Keratinocyte (primary cell): Measurements from ENCODE around the gene MGMT.

Experiments used
- EZH2 ChIP-seq: IDR thresholded peaks from one replicate; pipeline ENCODE4 v1.6.1; 2012; ENCODE audit warnings: inconsistent platforms, mild to moderate bottlenecking, low read length, moderate library complexity
- TF ChIP-seq, protein P1 (sequence below), 3 experiments: IDR thresholded peaks in 1 of 3; conservative IDR thresholded peaks in 1 of 3; optimal IDR thresholded peaks in 1 of 3; 2 replicates in 2 of 3; 3 replicates in 1 of 3; pipeline versions ENCODE3 to v1.5.1; 2011; ENCODE audit warnings: low read length in 3 of 3, mild to moderate bottlenecking in 3 of 3, moderate library complexity in 2 of 3, control low read depth in 1 of 3, inconsistent platforms in 1 of 3; ENCODE audit not compliant: insufficient read depth in 2 of 3; ENCODE audit errors: extremely low read depth in 1 of 3

DNA sequence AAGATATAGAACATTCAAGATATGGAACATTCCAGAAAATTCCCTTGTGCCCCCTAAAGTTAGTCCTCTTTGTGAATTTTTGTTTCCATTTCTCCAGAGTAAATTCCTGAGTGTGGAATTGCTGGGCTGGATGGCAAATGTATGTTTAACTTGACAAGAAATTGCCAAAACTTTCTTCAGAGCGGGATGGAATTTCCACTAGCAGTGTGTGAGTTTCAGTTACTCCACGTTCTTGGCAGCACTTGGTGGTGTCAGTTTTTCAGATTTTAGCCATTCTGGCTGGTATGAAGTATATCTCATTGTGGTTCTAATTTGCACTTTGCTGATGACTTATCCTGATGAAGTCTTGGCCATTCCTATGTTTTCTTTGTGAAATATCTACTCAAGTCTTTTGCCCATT lies 71.2 kb downstream of the MGMT start:
- TF ChIP-seq, protein P1, sequence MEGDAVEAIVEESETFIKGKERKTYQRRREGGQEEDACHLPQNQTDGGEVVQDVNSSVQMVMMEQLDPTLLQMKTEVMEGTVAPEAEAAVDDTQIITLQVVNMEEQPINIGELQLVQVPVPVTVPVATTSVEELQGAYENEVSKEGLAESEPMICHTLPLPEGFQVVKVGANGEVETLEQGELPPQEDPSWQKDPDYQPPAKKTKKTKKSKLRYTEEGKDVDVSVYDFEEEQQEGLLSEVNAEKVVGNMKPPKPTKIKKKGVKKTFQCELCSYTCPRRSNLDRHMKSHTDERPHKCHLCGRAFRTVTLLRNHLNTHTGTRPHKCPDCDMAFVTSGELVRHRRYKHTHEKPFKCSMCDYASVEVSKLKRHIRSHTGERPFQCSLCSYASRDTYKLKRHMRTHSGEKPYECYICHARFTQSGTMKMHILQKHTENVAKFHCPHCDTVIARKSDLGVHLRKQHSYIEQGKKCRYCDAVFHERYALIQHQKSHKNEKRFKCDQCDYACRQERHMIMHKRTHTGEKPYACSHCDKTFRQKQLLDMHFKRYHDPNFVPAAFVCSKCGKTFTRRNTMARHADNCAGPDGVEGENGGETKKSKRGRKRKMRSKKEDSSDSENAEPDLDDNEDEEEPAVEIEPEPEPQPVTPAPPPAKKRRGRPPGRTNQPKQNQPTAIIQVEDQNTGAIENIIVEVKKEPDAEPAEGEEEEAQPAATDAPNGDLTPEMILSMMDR (optimal IDR thresholded peaks at IDR 0.05 in 1 of 3, IDR thresholded peaks at IDR 0.05 in 1 of 3, conservative IDR thresholded peaks at IDR 0.05 in 1 of 3; ENCODE audit: extremely low read depth in 1 of 3, insufficient read depth in 2 of 3, low read length in 3 of 3): no peak
- no peak for TF ChIP-seq EZH2
